ENCODE data around the gene CDADC1.
"Not testable (repeated sequence)": the region's sequence is repeated elsewhere in the genome, so short reads cannot be mapped to it uniquely, and the experiment has no call there.

CDADC1 gene

DNA sequence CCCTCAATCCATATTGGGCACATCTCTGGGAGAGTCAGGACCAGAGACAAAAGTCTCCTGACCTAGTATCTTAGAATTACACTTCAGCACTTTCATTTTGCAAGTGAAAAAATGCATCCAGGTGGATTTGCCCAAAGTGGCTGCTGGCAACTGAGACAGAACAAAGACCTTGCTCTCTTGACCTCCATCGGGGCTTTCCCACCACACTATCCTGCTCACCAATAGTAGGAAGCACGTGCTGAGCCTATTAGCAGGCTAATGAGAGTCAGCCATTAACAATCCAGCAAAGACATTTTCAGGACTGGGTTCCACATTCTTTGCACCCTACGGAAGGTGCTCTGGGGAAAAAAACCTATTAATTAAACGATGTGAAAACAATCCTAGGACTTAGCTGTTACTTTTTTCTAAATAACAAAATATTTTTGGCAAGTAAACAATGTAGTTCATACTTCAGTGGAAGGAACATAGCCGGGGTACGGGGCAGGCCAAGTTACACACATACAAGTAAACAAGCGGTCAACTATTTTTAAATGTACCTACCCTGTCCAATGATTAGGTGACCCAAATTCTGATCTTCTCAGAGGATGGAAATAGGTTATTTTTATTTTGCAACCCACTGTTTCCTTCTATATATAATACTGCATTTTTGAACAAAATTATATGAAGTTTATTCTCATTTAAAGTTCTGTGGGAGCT, 78.6 kb downstream of the CDADC1 start:
- ATAC-seq (ENCODE audit: insufficient read depth, low read depth), result no peak
- H3K9ac ChIP-seq (ENCODE audit: low read depth, low read length), result no peak overlapping the region
- no peaks in the 10 kb centered on the region for H3K27me3 ChIP-seq (ENCODE audit: insufficient read depth, low read length, poor library complexity)
- H3K4me3 ChIP-seq (ENCODE audit: low read depth in 1 of 2, low read length in 2 of 2), result no peak overlapping the region
- no peaks in the 10 kb centered on the region for H3K79me2 ChIP-seq (ENCODE audit: insufficient read depth, low read length)
- TF ChIP-seq, protein P1, sequence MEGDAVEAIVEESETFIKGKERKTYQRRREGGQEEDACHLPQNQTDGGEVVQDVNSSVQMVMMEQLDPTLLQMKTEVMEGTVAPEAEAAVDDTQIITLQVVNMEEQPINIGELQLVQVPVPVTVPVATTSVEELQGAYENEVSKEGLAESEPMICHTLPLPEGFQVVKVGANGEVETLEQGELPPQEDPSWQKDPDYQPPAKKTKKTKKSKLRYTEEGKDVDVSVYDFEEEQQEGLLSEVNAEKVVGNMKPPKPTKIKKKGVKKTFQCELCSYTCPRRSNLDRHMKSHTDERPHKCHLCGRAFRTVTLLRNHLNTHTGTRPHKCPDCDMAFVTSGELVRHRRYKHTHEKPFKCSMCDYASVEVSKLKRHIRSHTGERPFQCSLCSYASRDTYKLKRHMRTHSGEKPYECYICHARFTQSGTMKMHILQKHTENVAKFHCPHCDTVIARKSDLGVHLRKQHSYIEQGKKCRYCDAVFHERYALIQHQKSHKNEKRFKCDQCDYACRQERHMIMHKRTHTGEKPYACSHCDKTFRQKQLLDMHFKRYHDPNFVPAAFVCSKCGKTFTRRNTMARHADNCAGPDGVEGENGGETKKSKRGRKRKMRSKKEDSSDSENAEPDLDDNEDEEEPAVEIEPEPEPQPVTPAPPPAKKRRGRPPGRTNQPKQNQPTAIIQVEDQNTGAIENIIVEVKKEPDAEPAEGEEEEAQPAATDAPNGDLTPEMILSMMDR (IDR thresholded peaks at IDR 0.05; ENCODE audit: borderline replicate concordance, extremely low read depth, low read length, poor library complexity, severe bottlenecking), result no peak
- TF ChIP-seq EZH2 (IDR thresholded peaks at IDR 0.05; ENCODE audit: borderline replicate concordance, low read depth, low read length, severe bottlenecking), result no peak
- no peaks in the 10 kb centered on the region for H3K36me3 ChIP-seq (ENCODE audit: insufficient read depth, low read length)
- H4K20me1 ChIP-seq (ENCODE audit: insufficient read depth, low read length), result no peaks in the 10 kb centered on the region
- no peak overlapping the region for H3K27ac ChIP-seq (ENCODE audit: low read length)
- DNase-seq, result no peak
- no peak overlapping the region for H3K4me2 ChIP-seq (ENCODE audit: insufficient read depth, low read length)
- H3K4me1 ChIP-seq (ENCODE audit: insufficient read depth, low read length), result no peaks in the 10 kb centered on the region
- H3K9me3 ChIP-seq (ENCODE audit: insufficient read depth, low read length, severe bottlenecking), result no peaks in the 10 kb centered on the region
- no peak overlapping the region for H2AFZ ChIP-seq (ENCODE audit: low read depth, low read length)

DNA sequence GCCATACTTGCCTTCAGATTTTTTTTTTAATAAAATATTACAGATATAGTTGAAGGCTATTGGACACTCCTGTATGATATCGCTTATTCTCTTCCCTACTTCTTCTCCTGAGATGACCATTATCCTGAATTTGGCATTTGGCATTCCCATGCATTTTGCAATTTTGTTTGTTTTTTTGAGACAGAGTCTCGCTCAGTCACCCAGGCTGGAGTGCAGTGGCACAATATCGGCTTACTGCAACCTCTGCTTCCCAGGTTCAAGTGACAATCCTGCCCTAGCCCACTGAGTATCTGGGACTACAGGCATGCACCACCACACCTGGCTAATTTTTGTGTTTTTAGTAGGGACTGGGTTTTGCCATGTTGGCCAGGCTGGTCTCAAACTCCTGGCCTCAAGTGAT, 79.4 kb downstream of the CDADC1 start:
- H3K4me3 ChIP-seq (ENCODE audit: low read depth in 1 of 2, low read length in 2 of 2); H3K27me3 ChIP-seq (ENCODE audit: insufficient read depth, low read length, poor library complexity); H3K4me2 ChIP-seq (ENCODE audit: insufficient read depth, low read length); H3K9me3 ChIP-seq (ENCODE audit: insufficient read depth, low read length, severe bottlenecking); DNase-seq; H3K36me3 ChIP-seq (ENCODE audit: insufficient read depth, low read length); H4K20me1 ChIP-seq (ENCODE audit: insufficient read depth, low read length); ATAC-seq (ENCODE audit: insufficient read depth, low read depth); H2AFZ ChIP-seq (ENCODE audit: low read depth, low read length); H3K9ac ChIP-seq (ENCODE audit: low read depth, low read length); H3K27ac ChIP-seq (ENCODE audit: low read length); H3K79me2 ChIP-seq (ENCODE audit: insufficient read depth, low read length); H3K4me1 ChIP-seq (ENCODE audit: insufficient read depth, low read length): not testable (repeated sequence)

DNA sequence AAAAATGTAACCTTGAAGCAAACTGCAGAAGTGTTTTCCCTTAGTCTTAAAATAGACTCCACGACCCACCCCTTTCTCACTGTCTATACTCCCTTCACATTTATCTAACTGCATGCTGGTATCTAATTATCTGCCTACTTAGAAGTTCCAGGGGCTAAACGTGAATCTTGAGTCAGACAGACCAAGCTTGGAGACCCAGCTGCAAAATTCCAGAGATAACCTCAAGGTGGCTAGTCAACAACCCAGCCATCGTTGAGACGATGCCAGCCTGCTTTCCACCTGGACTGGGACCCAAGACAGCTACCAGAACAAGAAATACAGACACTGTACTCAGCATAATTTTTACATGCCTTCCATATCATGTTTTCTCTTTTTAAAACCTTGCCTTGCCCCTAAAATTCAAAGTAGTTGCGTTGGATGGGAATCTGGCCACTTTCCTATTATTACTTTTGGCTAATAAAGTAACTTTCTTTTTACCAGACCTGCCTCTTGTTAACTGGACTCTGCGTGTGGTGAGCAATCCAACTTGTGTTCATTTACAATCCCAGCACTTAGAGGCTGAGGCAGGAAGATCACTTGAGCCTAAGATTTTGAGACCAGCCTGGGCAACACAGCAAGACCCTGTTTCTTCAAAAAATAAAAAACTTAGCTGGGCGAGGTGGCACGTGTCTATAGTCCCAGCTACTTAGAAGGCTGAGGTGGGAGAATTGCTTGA, 82.3 kb downstream of the CDADC1 start:
- Histone ChIP-seq H3K9me3 (ENCODE audit: insufficient read depth, low read length, severe bottlenecking) (no peaks in the 10 kb centered on the region), H4K20me1 (ENCODE audit: insufficient read depth, low read length) (no peaks in the 10 kb centered on the region), H3K27ac (ENCODE audit: low read length) (no peak overlapping the region), H3K27me3 (ENCODE audit: insufficient read depth, low read length, poor library complexity) (no peaks in the 10 kb centered on the region), H2AFZ (ENCODE audit: low read depth, low read length) (no peak overlapping the region; the same call in 1 of the 2 replicates), H3K36me3 (ENCODE audit: insufficient read depth, low read length) (no peaks in the 10 kb centered on the region), H3K4me1 (ENCODE audit: insufficient read depth, low read length) (no peaks in the 10 kb centered on the region), H3K9ac (ENCODE audit: low read depth, low read length) (no peak overlapping the region), H3K4me2 (ENCODE audit: insufficient read depth, low read length) (no peak overlapping the region), H3K4me3 (ENCODE audit: low read depth in 1 of 2, low read length in 2 of 2) (no peak overlapping the region), H3K79me2 (ENCODE audit: insufficient read depth, low read length) (no peaks in the 10 kb centered on the region)
- DNase-seq (no peak), ATAC-seq (ENCODE audit: insufficient read depth, low read depth) (no peak)
- TF ChIP-seq, protein P1 (IDR thresholded peaks at IDR 0.05; ENCODE audit: borderline replicate concordance, extremely low read depth, low read length, poor library complexity, severe bottlenecking), result no peak
- no peak for TF ChIP-seq EZH2 (IDR thresholded peaks at IDR 0.05; ENCODE audit: borderline replicate concordance, low read depth, low read length, severe bottlenecking)

DNA sequence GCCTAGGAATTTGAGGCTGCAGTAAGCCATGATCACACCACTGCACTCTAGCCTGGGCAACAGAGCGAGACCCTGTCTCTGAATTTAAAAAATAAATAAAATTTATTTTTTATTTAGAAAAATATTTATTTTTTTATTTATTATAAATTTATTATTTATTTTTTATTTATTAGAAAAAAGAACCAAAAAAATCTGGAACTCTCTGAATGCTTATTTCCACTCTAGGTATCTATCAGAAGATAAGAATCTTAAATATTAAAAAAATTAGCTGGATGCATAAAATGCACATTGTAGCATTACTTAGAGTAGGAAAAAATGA, 82.8 kb downstream of the CDADC1 start:
- Histone ChIP-seq H3K4me1 (ENCODE audit: insufficient read depth, low read length) (no peaks in the 10 kb centered on the region), H2AFZ (ENCODE audit: low read depth, low read length) (no peak overlapping the region), H3K9me3 (ENCODE audit: insufficient read depth, low read length, severe bottlenecking) (no peaks in the 10 kb centered on the region), H3K79me2 (ENCODE audit: insufficient read depth, low read length) (no peaks in the 10 kb centered on the region), H4K20me1 (ENCODE audit: insufficient read depth, low read length) (no peaks in the 10 kb centered on the region), H3K4me3 (ENCODE audit: low read depth in 1 of 2, low read length in 2 of 2) (no peak overlapping the region), H3K27me3 (ENCODE audit: insufficient read depth, low read length, poor library complexity) (no peaks in the 10 kb centered on the region), H3K9ac (ENCODE audit: low read depth, low read length) (no peak overlapping the region), H3K4me2 (ENCODE audit: insufficient read depth, low read length) (no peak overlapping the region), H3K36me3 (ENCODE audit: insufficient read depth, low read length) (no peaks in the 10 kb centered on the region), H3K27ac (ENCODE audit: low read length) (no peak overlapping the region)
- DNase-seq (no peak), ATAC-seq (ENCODE audit: insufficient read depth, low read depth) (no peak)
- no peak for TF ChIP-seq EZH2 (IDR thresholded peaks at IDR 0.05; ENCODE audit: borderline replicate concordance, low read depth, low read length, severe bottlenecking)
- TF ChIP-seq, protein P1 (IDR thresholded peaks at IDR 0.05; ENCODE audit: borderline replicate concordance, extremely low read depth, low read length, poor library complexity, severe bottlenecking), result no peak

Measured in DND-41 (cell line).